HG03520 (cell line): Measurements from ENCODE around the gene PIK3C3.
"Not testable (repeated sequence)": the region's sequence is repeated elsewhere in the genome, so short reads cannot be mapped to it uniquely, and the experiment has no call there.

Source experiments
- ATAC-seq: cut with Tn5 transposase; IDR thresholded peaks from one replicate; pipeline ENCODE4 v1.9.1; 2021; ENCODE audit warnings: mild to moderate bottlenecking, moderate library complexity; ENCODE audit not compliant: unreplicated experiment

Gene PIK3C3

DNA sequence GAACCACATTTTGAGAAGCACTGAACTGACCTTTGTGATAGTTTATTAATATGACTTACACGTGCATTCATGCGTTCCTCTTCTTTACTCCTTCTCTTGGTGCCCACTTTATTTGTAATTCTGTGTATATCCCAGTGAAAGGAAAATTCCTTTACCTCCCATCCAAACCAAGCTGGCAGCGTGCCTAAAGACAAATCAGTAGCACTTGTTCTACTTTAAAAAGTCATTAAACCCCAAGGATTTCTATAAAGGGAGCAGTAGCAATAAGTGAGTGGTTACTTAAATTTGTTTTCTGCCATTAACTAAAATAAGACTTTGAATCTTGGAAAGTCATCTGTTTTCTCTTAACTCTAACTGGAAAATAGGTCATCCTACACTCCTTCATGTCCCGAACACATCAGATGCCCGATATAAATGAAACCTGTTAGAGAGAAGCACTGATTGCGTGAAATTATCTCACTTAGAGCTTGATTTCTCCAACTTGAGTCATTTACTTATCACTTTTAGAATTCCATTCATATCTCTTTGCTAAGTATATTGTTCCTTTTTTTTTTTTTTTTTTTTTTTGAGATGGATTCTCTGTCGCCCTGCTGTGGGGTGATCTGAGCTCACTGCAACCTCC, 10.7 kb downstream of the PIK3C3 start:
- no peak for ATAC-seq

DNA sequence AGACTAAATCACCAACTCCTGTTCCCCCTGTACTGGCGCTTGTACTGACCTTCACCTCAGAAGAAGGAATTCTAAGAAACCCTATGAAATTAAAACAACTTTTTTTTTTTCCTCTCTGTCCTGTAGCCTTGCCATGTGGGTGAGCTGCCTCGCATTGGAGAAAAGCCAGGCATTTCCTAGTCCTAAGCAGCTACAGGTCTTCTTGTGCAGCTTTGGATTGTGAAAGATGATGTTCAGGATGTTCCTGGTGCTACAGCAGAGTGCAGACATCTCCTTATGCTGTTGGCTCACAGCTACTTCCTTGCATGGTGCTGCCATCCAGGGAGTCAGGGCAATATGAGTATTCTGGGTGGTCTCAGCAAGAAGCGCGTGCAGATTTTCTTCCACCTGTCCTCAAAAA, 11.9 kb downstream of the PIK3C3 start:
- ATAC-seq = no peak

DNA sequence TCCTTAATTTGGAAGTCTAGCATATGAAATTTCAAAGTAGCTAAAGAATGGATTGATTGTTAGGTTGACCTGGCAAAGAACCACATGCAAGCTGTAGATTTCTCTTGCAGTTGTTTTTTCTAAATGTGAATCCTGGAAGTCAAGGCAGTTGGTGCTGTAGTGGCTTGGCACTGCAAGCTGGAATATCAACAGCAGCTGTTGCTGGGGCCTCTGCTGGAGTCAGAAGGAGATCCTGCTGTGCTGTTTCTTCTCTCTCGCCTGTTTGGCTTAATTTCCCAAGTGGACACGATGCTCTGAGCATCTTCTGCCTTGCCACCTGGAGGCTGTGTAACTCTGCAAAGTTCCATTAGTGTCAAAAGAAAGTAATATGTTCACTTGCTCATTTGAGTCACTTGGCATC, 12.6 kb downstream of the PIK3C3 start:
- no peak for ATAC-seq

DNA sequence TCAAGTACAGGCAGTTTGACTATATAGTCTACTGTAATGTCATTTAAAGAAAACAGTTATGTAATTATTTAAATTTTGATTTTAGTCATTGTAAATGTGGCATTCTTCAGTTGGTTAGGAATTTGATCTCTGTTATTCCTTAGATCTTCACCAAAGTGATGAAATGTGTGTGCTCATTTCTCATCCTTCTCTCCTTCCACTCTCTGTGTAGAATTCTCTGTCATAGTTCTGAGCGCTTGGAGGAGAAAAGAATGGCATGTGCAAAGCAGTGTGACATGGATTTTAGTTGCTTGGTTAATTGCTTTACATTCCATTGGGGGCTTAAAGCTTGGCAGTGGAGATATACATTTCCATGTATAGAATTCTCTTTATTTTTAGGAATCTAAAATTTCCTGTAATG, 14.8 kb downstream of the PIK3C3 start:
- ATAC-seq = no peak

DNA sequence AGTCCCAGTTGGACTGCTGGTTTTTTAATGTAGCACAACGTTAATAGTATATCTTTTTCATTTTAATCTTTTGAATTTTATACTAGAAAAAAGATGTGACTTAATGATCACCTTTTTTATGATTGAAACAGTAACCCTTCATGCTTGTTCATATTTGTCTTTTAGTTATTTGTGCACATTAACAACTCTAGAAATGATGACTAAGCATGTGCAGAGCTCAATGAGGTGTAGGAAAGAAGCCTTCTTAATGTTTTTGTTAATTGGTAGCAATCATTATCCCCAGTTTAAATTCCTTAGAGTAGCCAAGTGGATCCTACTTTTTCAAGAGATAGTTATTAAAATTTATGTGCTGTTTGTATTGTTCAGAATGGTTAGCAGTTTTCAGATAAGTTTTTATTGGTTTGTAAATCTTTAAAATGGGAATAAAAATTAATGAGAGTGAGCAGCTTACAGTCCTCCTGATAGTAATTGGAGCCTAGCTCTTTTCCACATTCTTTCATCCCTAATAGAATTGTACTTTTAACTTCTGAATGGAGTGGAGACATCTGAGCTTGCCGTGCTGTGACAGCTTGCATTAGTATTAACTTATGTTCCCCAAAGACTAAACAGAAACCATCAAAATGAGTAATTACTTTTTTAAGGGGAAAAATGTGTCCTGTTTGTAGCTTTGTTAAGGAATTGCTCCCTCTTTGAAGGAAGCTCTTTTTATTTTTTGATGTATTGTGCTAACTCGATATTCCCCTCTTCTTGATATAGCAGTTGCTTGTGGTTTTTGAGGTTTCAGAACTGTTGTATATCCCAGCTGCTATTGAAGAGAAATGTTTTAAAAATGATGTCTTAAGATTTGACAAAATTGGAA, 17.3 kb downstream of the PIK3C3 start:
- no peak for ATAC-seq

DNA sequence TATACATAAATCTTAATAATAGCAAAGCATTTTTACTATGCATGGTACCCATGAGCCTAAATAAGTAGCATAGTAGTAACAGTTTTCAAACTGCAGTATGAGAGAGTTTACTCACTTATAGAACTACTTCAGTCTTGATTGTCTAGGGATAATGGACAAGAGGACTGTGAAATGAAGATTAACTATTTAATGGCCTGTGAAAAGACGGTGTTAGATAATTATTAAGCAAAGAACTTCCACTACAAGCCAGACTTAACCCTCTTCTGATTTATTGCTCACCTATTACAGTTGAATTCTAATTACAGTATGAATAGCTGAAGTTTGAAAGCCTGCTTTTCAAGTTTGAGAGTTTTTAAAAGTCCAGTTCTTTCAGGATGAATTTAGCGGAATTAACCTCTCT, 18.9 kb downstream of the PIK3C3 start:
- no peak for ATAC-seq

DNA sequence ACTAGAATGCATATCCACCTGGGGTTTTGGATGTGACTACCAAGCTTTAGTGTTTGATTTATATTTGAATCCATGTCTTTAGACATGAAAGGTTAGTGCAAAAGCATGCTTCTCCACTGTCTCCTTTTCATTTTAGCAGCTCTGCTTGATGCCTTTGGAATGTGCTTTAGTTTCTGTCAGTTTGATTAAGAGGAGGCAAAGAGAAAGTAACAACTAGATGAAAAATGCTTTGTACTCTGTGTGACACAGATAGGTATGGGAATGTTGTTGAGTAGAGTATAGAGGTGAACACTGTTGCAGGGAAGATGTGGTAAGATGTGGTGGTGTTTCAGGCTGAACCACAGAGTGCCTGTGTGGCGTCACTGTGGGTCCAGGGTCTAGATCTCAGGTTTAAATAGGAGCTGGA, 19.8 kb downstream of the PIK3C3 start:
- ATAC-seq = no peak

DNA sequence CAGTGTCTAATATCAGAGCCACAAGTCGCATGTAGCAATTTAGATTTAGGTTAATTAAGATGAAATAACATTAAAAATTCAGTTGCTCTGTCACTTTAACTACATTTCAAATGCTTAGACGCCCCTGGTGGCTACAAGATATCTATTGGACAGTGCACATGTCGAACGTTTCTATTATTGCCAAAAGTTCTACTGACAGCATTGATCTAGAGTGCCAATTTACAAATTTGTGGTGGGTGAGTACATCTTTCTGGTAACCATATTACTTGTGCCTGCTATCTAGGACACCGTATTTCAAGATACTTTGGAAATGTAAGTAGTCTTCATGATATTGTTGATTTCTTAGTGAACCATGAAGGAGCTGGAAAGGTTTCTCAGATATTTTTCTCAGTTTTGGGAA, 20.2 kb downstream of the PIK3C3 start:
- no peak for ATAC-seq

DNA sequence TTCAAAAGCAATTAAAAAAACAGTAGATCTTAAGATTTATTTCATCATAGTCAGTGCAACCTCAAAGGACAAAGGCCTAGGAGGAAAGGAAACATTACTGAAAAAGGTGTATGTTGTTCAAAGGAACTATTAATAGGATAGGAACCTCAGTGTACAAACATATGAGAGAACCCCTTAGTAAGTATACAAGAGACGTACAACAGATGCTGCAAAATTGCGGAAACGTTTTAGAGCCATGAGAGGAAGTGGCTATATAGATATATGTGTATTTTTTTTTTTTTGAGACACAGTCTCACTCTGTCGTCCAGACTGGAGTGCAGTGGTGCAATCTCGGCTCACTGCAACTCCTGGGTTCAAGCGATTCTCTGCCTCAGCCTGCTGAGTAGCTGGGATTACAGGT, 22.2 kb downstream of the PIK3C3 start:
- no peak for ATAC-seq

DNA sequence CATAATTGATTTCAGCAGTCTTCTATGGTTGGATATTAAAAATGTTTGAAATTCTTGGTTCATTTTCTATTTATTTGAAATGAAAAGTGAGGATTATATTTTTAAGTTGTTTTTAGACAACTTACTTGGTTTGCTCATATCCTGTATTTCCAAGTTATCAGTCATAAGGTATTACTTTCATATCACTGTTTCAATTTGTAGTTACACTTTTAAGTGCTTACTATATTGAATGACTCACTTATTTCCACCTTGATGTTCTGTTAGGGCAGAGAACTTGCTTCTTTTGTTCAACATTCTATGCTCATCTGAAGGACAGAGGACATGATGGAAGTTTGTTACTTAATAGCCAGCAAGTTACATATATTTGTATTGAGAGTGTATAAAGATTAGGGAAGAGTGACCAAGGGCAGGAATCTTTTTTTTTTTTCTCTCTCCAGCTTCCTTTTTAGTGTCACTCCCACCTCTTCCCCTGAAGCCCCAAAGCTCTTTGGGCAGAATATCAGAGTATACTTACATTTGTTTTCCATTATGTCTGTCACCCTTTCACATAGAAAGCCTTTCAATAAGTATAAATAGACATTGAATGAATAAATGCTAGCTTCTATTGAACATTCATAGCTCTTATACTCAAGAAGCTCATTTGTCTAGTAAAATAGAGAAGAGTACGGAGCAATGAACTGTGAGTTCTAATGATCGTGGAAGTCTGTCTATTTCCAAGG, 28.1 kb downstream of the PIK3C3 start:
- peak; percentile 99 for ATAC-seq

DNA sequence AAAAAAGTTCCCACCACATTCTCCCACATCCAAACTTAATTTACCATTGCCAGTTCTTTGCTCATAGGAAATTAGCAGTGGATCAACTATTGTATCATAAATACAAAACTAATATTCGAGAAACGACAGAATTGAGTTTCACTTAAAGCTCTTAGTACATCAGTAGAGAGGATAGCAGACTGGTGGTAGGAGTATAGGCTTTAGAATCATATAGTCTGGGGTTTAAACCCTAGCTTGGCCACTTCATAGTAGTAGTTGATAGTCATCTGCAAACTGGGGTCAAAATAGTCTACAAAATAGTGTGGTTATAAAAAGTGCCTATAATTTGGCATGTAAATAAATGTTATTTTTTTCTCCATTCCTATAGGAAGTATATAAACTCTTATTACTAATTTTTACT, 30.9 kb downstream of the PIK3C3 start:
- ATAC-seq = no peak

DNA sequence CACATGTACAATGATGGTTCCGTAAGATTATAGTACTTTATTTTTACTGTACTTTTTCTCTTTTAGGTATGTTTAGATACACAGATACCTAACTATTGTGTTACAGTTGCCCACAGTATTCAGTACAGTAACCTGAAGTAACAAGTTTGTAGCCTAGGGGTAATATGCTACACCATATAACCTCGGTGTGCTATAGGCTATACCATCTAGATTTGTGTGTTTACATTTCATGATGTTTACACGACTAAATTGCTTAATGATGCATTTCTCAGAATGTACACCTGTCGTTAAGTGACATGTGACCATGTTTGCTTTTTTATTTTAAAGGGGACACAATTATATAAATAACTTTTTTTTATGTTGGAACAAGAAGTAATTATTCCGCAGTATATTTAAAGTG, 34.5 kb downstream of the PIK3C3 start:
- ATAC-seq = no peak

DNA sequence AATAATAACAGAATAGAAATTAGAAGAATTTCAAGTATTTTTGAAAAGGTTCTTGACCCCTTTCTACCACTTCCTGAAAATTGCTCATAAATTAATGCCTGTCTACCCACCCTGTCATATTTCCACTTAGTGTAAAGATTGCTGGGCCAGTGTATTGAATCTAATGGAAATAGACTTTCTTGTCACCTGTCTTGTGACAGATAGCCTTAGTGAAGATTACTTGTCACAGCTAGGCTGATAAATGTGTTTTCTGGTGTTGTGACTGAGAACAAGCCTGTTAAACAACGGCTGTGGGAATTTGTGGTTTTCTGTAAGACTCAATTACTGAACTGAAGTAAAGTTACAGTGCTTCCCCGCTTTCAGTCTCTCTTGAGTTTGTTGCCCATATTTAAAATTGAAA, 37.0 kb downstream of the PIK3C3 start:
- peak; percentile 66 for ATAC-seq

DNA sequence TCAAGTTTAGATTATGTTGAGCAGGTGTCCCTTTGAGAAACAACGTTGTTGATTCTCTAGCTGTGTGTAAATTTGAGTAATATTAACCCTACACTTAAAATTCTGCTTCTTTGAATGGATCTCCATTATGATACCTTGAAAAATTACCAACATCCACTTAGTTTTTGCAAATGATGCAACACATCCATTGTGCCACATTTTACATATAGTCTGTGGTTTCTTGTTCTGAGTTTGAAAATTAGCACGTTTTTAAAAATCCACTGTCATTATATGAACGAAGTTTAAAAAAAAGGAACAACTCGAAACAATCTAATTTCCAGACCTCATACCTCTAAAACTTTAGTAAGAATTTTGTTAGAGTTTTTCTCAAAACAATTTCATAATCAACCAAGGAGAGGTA, 37.7 kb downstream of the PIK3C3 start:
- ATAC-seq = no peak

DNA sequence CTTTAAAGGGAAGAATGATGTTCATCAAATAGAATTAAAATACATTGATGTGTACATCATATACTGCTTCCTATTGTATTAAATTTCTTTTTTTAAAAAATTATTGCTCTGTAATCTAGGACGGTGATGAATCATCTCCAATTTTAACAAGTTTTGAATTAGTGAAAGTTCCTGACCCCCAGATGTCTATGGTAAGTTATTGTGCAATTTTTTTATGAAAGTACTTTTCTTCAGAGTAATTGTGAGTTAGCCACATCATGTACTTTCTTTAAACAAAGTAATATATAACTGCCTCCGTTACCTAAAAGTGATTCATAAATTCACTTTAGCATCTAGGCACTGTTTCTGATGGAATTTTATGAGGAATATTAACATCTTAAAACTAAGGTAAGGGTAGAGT, 38.1 kb downstream of the PIK3C3 start:
- no peak for ATAC-seq

DNA sequence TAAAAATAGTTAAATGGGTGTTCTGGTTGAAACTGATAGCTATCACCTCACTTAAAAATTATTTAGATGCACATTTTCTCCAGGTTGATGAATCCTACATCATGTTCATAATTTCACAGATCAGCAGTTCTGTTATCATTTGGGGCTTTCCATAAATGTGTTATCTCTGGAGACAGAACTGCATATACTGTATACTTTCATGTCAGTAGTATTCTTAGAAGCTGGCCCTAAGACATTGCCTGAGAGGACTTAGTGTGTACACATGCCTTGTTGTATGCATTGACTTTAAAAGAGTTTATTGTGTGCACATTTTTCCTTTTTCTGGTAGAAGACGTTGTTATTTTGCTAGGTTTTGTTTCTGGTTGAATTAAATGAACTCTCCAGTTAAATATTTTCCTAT, 41.0 kb downstream of the PIK3C3 start:
- ATAC-seq = no peak

DNA sequence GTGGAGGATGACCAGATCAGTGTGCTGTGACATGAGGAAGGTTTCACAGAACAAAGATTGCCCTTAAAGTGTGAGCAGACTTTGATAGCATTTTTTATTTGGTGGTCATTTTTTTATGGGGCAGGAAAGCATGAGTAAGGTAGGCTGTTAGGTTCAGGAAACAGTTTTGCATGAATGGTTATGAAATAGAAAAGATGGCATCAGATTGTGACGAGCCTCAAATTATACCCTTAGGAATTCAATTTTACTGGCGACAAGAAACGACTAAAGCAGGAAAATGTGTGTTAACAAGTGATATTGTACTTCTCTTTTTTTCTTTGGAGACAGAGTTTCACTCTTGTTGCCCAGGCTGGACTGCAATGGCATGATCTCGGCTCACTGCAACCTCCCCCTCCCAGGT, 44.7 kb downstream of the PIK3C3 start:
- ATAC-seq = no peak

DNA sequence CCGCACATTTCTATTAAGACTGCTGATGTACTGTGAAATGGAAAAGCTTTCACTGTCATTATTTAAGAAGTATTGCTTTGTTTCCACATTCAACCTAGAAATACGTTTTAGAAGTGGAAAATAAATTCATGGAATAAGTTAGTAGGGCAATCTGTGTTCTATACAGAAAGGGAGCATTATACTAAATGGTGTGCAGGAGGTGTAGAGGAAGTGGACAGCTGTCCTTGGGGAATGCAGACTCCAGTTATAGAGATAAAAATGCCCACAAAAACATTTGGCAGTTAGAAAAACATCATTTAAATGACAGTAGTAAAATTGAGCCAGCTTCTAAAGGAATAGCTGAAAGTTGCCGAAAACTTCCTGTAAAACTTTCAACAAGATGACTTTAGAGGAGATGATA, 46.8 kb downstream of the PIK3C3 start:
- ATAC-seq = no peak

DNA sequence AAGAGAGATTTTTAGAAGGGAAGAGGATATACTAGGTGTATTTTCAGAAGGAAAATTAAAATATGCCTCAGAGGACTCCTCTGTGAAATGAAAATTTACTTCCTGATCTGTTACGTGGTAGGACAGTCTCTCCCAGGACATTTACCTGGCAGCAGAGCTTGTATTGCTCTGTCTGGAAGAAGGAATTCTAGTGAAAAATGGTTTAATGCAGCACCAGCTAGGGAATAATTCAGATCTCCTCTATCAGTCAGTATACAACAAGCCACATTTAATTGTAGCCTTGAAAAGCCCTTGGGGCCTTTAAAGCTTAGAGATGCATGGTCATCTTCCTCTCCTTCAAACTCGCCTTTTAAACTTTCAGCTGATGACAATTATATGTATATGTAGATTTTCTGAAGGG, 49.6 kb downstream of the PIK3C3 start:
- no peak for ATAC-seq

DNA sequence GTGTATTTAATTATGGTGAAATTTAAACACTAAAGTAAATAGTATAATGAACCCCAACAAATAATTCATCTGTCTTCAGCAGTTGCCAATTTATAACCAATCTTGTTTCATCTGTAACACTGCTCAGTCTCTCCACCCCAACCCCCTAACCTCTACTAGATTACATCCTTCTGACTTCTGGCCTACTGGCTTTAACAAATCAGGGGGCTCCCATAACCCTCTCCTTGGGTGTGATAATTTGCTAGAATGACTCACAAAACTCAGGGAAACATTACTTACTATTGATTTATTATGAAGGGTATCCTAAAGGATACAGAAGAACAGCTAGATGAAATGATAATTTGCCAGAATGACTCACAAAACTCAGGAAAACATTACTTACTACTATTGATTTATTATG, 50.7 kb downstream of the PIK3C3 start:
- ATAC-seq = no peak

DNA sequence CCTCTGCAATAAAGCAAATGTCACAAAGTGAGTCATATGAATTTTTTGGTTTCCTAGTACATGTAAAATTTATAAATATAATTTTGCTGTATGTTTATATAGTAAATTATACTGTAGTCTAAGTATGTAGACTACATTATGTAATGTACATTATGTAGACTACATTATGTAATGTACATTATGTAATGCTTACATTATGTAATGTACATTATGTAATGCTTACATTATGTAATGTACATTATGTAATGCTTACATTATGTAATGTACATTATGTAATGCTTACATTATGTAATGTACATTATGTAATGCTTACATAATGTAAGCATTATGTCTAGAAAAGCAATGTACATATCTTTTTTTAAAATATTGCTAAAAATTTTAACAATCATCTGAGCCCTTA, 54.4 kb downstream of the PIK3C3 start:
- ATAC-seq = not testable (repeated sequence)

DNA sequence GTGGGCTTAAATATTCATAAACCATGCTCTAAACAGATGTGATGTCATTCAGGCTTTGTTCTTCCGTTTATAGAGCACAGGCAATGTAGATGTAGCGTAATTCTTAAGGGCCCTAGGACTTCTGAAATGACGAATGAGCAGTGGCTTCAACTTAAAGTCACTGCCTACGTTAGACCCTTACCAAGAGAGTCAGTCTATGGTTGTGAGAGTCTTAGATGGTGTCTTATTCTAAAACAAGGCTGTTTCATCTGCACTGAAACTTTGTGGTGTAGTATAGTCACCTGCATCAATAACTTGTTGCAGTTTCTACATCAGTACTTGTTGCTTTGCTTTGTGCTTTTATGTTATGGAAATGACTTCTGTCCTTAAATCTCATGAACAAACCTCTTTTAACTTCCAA, 56.0 kb downstream of the PIK3C3 start:
- ATAC-seq = peak; percentile 100
